ENCODE data around the gene NPW.
"Not testable (repeated sequence)": the region's sequence is repeated elsewhere in the genome, so short reads cannot be mapped to it uniquely, and the experiment has no call there.

DNA sequence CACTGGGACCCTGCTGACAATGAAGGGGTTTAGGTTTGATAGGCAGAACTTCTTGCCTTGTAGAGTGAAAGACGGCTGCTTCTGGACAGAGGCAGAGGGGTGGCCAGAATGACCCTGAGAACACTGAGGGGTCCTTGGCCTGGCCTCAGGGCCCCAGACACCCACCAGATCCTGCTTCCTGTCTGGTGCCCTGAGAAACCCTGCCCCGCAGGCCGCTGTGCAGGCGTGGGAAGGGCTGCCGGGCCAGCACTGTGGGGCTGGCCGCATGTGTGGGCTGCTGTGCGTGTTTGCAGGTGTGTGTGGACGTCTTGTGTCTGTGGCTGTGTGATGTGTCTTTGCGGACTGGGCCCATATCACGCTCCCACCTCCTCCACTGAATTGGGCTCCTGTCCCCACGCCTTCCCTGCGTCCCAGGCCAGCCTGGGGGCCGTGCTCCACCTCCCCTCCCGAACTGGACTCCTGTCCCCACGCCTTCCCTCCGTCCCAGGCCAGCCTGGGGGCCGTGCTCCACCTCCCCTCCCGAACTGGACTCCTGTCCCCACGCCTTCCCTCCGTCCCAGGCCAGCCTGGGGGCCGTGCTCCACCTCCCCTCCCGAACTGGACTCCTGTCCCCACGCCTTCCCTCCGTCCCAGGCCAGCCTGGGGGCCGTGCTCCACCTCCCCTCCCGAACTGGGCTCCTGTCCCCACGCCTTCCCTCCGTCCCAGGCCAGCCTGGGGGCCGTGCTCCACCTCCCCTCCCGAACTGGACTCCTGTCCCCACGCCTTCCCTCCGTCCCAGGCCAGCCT lies 14.5 kb downstream of the NPW start:
- TF ChIP-seq, protein P1, sequence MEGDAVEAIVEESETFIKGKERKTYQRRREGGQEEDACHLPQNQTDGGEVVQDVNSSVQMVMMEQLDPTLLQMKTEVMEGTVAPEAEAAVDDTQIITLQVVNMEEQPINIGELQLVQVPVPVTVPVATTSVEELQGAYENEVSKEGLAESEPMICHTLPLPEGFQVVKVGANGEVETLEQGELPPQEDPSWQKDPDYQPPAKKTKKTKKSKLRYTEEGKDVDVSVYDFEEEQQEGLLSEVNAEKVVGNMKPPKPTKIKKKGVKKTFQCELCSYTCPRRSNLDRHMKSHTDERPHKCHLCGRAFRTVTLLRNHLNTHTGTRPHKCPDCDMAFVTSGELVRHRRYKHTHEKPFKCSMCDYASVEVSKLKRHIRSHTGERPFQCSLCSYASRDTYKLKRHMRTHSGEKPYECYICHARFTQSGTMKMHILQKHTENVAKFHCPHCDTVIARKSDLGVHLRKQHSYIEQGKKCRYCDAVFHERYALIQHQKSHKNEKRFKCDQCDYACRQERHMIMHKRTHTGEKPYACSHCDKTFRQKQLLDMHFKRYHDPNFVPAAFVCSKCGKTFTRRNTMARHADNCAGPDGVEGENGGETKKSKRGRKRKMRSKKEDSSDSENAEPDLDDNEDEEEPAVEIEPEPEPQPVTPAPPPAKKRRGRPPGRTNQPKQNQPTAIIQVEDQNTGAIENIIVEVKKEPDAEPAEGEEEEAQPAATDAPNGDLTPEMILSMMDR (IDR thresholded peaks at IDR 0.05; ENCODE audit: control extremely low read depth in 1 of 3, insufficient read depth in 1 of 3, low read depth in 1 of 3, low read length in 3 of 3) = not testable (repeated sequence)
- not testable (repeated sequence) for TF ChIP-seq CEBPB (IDR thresholded peaks at IDR 0.05; ENCODE audit: low read depth, low read length); POLR2A (IDR thresholded peaks at IDR 0.05; ENCODE audit: control extremely low read depth in 1 of 2, low read depth in 2 of 2, low read length in 2 of 2); POLR2AphosphoS5 (IDR thresholded peaks at IDR 0.05; ENCODE audit: low read depth, low read length); JUN (IDR thresholded peaks at IDR 0.05; ENCODE audit: low read depth, low read length); JUND (IDR thresholded peaks at IDR 0.05; ENCODE audit: low read length); EZH2 (IDR thresholded peaks at IDR 0.05; ENCODE audit: low read depth, low read length, severe bottlenecking); TEAD4 (IDR thresholded peaks at IDR 0.05; ENCODE audit: low read depth, low read length); CBX5 (IDR thresholded peaks at IDR 0.05; ENCODE audit: low read depth, low read length)
- TF ChIP-seq, protein P2, sequence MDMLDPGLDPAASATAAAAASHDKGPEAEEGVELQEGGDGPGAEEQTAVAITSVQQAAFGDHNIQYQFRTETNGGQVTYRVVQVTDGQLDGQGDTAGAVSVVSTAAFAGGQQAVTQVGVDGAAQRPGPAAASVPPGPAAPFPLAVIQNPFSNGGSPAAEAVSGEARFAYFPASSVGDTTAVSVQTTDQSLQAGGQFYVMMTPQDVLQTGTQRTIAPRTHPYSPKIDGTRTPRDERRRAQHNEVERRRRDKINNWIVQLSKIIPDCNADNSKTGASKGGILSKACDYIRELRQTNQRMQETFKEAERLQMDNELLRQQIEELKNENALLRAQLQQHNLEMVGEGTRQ (IDR thresholded peaks at IDR 0.05; ENCODE audit: low read length) = not testable (repeated sequence)
